ENCODE measurements around the gene PDGFB.

DNA sequence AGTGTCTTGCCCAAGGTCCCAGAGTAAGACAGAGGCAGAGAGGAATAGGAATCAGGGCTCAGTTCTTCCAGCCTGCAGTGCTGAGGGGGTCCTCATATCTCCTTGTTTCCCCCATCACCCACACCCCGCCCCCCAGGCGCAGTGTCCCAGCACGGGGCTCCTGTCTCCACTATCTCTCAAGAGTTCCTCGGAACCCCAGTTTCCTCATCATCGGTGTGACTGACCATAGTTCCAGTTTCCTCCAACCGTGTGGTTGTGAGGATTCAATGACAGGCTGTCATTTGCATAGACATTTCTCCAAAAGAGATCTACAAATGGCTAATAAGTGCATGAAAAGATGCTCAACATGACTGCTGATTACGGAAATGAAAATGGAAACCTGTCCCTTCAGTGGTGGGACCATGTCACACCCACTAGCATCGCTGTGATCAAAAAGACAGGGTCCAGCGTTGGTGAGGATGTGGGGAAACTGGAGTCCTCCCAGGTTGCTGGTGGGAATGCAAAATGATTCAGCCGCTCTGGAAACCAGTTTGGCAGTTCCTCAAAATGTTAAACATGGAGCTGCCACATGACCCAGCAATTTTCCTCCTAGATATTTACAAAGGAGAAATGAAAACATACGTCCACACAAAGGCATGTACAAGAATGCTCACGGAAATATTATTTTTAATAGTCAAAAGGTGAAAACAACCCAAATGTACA lies 31.8 kb upstream of the PDGFB start:
- TF ChIP-seq, protein P1, sequence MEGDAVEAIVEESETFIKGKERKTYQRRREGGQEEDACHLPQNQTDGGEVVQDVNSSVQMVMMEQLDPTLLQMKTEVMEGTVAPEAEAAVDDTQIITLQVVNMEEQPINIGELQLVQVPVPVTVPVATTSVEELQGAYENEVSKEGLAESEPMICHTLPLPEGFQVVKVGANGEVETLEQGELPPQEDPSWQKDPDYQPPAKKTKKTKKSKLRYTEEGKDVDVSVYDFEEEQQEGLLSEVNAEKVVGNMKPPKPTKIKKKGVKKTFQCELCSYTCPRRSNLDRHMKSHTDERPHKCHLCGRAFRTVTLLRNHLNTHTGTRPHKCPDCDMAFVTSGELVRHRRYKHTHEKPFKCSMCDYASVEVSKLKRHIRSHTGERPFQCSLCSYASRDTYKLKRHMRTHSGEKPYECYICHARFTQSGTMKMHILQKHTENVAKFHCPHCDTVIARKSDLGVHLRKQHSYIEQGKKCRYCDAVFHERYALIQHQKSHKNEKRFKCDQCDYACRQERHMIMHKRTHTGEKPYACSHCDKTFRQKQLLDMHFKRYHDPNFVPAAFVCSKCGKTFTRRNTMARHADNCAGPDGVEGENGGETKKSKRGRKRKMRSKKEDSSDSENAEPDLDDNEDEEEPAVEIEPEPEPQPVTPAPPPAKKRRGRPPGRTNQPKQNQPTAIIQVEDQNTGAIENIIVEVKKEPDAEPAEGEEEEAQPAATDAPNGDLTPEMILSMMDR (IDR thresholded peaks at IDR 0.05; ENCODE audit: low read depth, low read length) = no peak
- no peak for TF ChIP-seq EZH2phosphoT487 (IDR thresholded peaks at IDR 0.05; ENCODE audit: low read depth)
